Panc1 (cell line): ENCODE data around the gene CCHCR1. TPM values are rescaled to one million over a fixed set of nuclear protein-coding genes. Genes with fewer than 3 reads are reported as not detected.

Source experiments
- ATAC-seq: fragments of 200-7000 bp; cut with Tn5 transposase; 2 replicates; pipeline ENCODE4 v1.9.1; 2020; ENCODE audit warnings: mild to moderate bottlenecking, moderate library complexity
- BruUV-seq: library from RNA; stranded (reverse); fragments of 400-500 nt; replicated peaks from 2 replicates; lab custom pipeline; 2021; lab: Mats Ljungman, UMichigan
- CTCF ChIA-PET: fragments of 300-600 bp; sonication (Branson Sonifier 250); formaldehyde crosslinking; loops from one replicate; lab custom pipeline; 2022; ENCODE audit warnings: antibody characterized with exemption; lab: Charles Lee
- POLR2A ChIA-PET: fragments of 300-600 bp; sonication (Branson Sonifier 250); formaldehyde crosslinking; loops from one replicate; lab custom pipeline; 2022; ENCODE audit warnings: antibody characterized with exemption; lab: Charles Lee
- DNase-seq: peaks from one replicate; pipeline ENCODE4 v3.0.0-alpha.2; 2010; ENCODE audit warnings: low read depth, low spot score
- H3K27ac ChIP-seq: 2 replicates; pipeline ENCODE4 v1.5.1; 2011; ENCODE audit warnings: mild to moderate bottlenecking, low read length, inconsistent platforms
- H3K27me3 ChIP-seq: fragments of 200-500 bp; sonication (Bioruptor generic); 2 replicates; pipeline ENCODE4 v1.6.0; 2014; ENCODE audit warnings: low read length, inconsistent platforms; ENCODE audit not compliant: control insufficient read depth, insufficient read depth
- H3K36me3 ChIP-seq: fragments of 200-500 bp; sonication (Bioruptor generic); 2 replicates; pipeline ENCODE4 v1.5.1; 2014; ENCODE audit warnings: inconsistent platforms, mild to moderate bottlenecking, low read length, moderate library complexity; ENCODE audit not compliant: control insufficient read depth, insufficient read depth
- H3K4me1 ChIP-seq: 2 replicates; pipeline ENCODE4 v1.5.1; 2011; ENCODE audit warnings: inconsistent platforms, mild to moderate bottlenecking, low read length, moderate library complexity; ENCODE audit not compliant: control insufficient read depth, insufficient read depth
- H3K4me3 ChIP-seq, 2 experiments: 2 replicates each; pipeline ENCODE4 v1.5.1; 2011 to 2012; ENCODE audit warnings: low read depth in 2 of 2, low read length in 2 of 2, mild to moderate bottlenecking in 2 of 2, inconsistent platforms in 1 of 2, moderate library complexity in 1 of 2
- H3K9me3 ChIP-seq: fragments of 200-500 bp; sonication (Bioruptor generic); 2 replicates; pipeline ENCODE4 v1.5.1; 2014; ENCODE audit warnings: low read depth, mild to moderate bottlenecking, inconsistent platforms, low read length, moderate library complexity; ENCODE audit not compliant: control insufficient read depth, insufficient read depth
- POLR2AphosphoS5 ChIP-seq: IDR thresholded peaks from 2 replicates; pipeline ENCODE4 v1.6.1; 2012; ENCODE audit warnings: mild to moderate bottlenecking, low read depth, low read length, moderate library complexity
- SIN3A ChIP-seq: IDR thresholded peaks from 2 replicates; pipeline ENCODE4 v1.6.1; 2012; ENCODE audit warnings: low read depth, mild to moderate bottlenecking, low read length, moderate library complexity, borderline replicate concordance; ENCODE audit not compliant: insufficient read depth
- TCF7L2 ChIP-seq: IDR thresholded peaks from 2 replicates; pipeline ENCODE4 v1.6.1; 2011; ENCODE audit warnings: mild to moderate bottlenecking, low read depth, low read length, inconsistent platforms
- in situ Hi-C: cut with HindIII; loops from 2 replicates; pipeline ENCODE4 v1.10.0; 2016; ENCODE audit warnings: low sequenced_read_pairs, low pct_unique_long_range_greater_than_20kb
- intact Hi-C: fragments of 100-400 bp; cut with micrococcal nuclease; formaldehyde crosslinking; loops from one replicate; pipeline ENCODE4 v1.10.0; 2022; ENCODE audit not compliant: unreplicated experiment
- total RNA-seq: library from RNA; stranded (reverse); gene quantifications from one replicate; pipeline ENCODE4 v1.2.1, GENCODE V29; 2021; ENCODE audit not compliant: unreplicated experiment
- TF ChIP-seq, protein P1 (sequence below): fragments of 450-650 bp; IDR thresholded peaks from 2 replicates; pipeline ENCODE4 v1.5.1; 2017; ENCODE audit warnings: mild to moderate bottlenecking
- TF ChIP-seq, protein P2 (sequence below), 2 experiments: IDR thresholded peaks; 2 replicates each; pipeline ENCODE4 v1.6.1; 2011 to 2012; ENCODE audit warnings: low read depth in 2 of 2, control low read depth in 1 of 2, low read length in 1 of 2, mild to moderate bottlenecking in 1 of 2, moderate library complexity in 1 of 2; ENCODE audit not compliant: insufficient read depth in 1 of 2

The CCHCR1 gene
- total RNA-seq, 1 experiment from 2014 or later: 37.1 TPM

DNA sequence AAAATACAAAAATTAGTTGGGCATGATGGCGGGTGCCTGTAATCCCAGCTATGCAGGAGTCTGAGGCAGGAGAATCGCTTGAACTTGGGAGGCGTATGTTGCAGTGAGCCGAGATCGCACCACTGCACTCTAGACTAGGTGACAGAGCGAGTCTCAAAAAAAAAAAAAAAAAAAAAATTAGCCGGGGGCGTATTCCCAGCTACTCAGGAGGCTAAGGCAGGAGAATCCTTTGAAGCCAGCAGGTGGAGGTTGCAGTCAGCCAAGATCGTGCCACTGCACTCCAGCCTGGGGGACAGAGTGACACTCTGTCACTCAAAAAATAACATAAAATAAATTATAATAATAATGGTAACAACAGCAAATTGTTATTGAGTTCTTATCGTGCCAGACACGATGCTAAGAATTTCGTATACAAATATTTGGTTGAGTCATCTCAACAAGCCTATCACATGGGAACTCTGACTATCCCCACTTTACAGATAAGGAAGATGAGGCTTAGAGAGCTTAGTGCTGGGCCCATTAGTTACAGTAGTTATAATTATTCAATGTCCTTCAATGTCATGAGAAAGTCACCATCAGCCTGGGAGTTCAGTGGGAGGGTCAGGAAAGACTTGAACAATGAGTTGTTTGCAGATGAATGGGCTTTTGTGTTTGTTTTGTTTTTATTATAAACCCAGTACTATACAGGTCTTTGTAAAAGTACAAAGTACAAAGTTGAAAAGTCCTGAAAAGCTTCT lies 64.7 kb downstream of the CCHCR1 start:
- in situ Hi-C loops: no loop called here
- no peaks in the 10 kb centered on the region for H3K9me3 ChIP-seq
- TF ChIP-seq, protein P1, sequence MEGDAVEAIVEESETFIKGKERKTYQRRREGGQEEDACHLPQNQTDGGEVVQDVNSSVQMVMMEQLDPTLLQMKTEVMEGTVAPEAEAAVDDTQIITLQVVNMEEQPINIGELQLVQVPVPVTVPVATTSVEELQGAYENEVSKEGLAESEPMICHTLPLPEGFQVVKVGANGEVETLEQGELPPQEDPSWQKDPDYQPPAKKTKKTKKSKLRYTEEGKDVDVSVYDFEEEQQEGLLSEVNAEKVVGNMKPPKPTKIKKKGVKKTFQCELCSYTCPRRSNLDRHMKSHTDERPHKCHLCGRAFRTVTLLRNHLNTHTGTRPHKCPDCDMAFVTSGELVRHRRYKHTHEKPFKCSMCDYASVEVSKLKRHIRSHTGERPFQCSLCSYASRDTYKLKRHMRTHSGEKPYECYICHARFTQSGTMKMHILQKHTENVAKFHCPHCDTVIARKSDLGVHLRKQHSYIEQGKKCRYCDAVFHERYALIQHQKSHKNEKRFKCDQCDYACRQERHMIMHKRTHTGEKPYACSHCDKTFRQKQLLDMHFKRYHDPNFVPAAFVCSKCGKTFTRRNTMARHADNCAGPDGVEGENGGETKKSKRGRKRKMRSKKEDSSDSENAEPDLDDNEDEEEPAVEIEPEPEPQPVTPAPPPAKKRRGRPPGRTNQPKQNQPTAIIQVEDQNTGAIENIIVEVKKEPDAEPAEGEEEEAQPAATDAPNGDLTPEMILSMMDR: no peak
- no peak for TF ChIP-seq TCF7L2
- TF ChIP-seq, protein P2, sequence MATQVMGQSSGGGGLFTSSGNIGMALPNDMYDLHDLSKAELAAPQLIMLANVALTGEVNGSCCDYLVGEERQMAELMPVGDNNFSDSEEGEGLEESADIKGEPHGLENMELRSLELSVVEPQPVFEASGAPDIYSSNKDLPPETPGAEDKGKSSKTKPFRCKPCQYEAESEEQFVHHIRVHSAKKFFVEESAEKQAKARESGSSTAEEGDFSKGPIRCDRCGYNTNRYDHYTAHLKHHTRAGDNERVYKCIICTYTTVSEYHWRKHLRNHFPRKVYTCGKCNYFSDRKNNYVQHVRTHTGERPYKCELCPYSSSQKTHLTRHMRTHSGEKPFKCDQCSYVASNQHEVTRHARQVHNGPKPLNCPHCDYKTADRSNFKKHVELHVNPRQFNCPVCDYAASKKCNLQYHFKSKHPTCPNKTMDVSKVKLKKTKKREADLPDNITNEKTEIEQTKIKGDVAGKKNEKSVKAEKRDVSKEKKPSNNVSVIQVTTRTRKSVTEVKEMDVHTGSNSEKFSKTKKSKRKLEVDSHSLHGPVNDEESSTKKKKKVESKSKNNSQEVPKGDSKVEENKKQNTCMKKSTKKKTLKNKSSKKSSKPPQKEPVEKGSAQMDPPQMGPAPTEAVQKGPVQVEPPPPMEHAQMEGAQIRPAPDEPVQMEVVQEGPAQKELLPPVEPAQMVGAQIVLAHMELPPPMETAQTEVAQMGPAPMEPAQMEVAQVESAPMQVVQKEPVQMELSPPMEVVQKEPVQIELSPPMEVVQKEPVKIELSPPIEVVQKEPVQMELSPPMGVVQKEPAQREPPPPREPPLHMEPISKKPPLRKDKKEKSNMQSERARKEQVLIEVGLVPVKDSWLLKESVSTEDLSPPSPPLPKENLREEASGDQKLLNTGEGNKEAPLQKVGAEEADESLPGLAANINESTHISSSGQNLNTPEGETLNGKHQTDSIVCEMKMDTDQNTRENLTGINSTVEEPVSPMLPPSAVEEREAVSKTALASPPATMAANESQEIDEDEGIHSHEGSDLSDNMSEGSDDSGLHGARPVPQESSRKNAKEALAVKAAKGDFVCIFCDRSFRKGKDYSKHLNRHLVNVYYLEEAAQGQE (IDR thresholded peaks at IDR 0.05; ENCODE audit: insufficient read depth in 1 of 2, low read depth in 2 of 2, low read length in 1 of 2): no peak
- no peak for TF ChIP-seq POLR2AphosphoS5
- TF ChIP-seq SIN3A: no peak
- 0 out of 2 replicates have a peak, but pooled peaks have one; percentile 57 for ATAC-seq
- H3K4me3 ChIP-seq: no peak overlapping the region
- DNase-seq: no peak
- intact Hi-C loops: no loop called here
- CTCF ChIA-PET: no interaction called here
- no TSS peak for BruUV-seq
- H3K27me3 ChIP-seq: no peaks in the 10 kb centered on the region
- H3K4me1 ChIP-seq: peaks cover 5% of the 10 kb centered on the region; the same call in 1 of the 2 replicates
- H3K36me3 ChIP-seq: no peaks in the 10 kb centered on the region
- H3K27ac ChIP-seq: no peak overlapping the region
- POLR2A ChIA-PET: interaction anchor here (1.0 kb wide), 1 partner anchor 104 kb away, joined by 8 read pairs; no protein-coding TSS in a partner anchor

Other genes with a start within 250 kb of the CCHCR1 start
- 27.5 TPM for gene GTF2H4, start 249.6 kb downstream of the CCHCR1 start, total RNA-seq
- 42.7 TPM for gene VARS2, start 243.6 kb downstream of the CCHCR1 start, total RNA-seq
- not detected for gene SFTA2, start 225.6 kb downstream of the CCHCR1 start, total RNA-seq
- not detected for gene MUCL3, start 216.8 kb downstream of the CCHCR1 start, total RNA-seq
- not detected for gene MUC21, start 174.1 kb downstream of the CCHCR1 start, total RNA-seq
- not detected for gene MUC22, start 147.3 kb downstream of the CCHCR1 start, total RNA-seq
- not detected for gene C6orf15, start 45.2 kb downstream of the CCHCR1 start, total RNA-seq
- gene PSORS1C1, start 43.0 kb downstream of the CCHCR1 start, total RNA-seq: 2.9 TPM
- gene CDSN, start 37.4 kb downstream of the CCHCR1 start, total RNA-seq: not detected
- gene PSORS1C2, start 18.7 kb downstream of the CCHCR1 start, total RNA-seq: not detected
- 21.4 TPM for gene TCF19, start 787 bp upstream of the CCHCR1 start, total RNA-seq
- gene POU5F1, start 12.9 kb upstream of the CCHCR1 start, total RNA-seq: 1.1 TPM
- 170 TPM for gene HLA-C, start 114.3 kb upstream of the CCHCR1 start, total RNA-seq
- gene HLA-B, start 199.4 kb upstream of the CCHCR1 start, total RNA-seq: 191 TPM
- gene MICA, start 245.8 kb upstream of the CCHCR1 start, total RNA-seq: 33.9 TPM